GM19025 (cell line): ENCODE measurements around the gene SPATA2.
"Not testable (repeated sequence)": the region's sequence is repeated elsewhere in the genome, so short reads cannot be mapped to it uniquely, and the experiment has no call there.

Experiments used
- ATAC-seq: cut with Tn5 transposase; IDR thresholded peaks from one replicate; pipeline ENCODE4 v1.9.1; 2021; ENCODE audit warnings: mild to moderate bottlenecking, low read depth, moderate library complexity; ENCODE audit not compliant: unreplicated experiment

The SPATA2 gene

GRCh38 chr20:49861232-49861631 is 54.1 kb downstream of the SPATA2 start:
- ATAC-seq: not testable (repeated sequence)

GRCh38 chr20:49859807-49860206 is 55.5 kb downstream of the SPATA2 start:
- ATAC-seq: no peak

- no peak for ATAC-seq
Observed at GRCh38 chr20:49859011-49859410, 56.3 kb downstream of the SPATA2 start.

GRCh38 chr20:49858076-49858585 is 57.2 kb downstream of the SPATA2 start:
- no peak for ATAC-seq

DNA sequence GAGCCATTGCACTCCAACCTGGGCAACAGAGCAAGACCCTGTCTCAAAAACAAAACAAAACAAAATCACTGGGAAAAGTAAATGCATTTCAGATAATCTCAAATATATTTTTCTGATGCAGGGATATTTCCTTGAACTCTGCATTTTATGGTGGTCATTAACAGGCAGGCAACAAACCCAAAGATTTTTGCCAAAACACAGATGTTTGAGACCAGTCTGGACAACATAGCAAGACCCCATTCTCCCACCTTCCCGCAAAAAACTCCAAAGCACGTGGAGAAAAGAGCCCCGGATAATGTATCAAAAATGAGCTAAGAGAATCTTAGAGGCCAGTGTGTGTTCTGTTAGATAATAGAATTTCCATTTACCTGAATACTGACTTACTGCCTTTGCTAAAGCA is 58.4 kb downstream of the SPATA2 start:
- ATAC-seq: no peak

DNA sequence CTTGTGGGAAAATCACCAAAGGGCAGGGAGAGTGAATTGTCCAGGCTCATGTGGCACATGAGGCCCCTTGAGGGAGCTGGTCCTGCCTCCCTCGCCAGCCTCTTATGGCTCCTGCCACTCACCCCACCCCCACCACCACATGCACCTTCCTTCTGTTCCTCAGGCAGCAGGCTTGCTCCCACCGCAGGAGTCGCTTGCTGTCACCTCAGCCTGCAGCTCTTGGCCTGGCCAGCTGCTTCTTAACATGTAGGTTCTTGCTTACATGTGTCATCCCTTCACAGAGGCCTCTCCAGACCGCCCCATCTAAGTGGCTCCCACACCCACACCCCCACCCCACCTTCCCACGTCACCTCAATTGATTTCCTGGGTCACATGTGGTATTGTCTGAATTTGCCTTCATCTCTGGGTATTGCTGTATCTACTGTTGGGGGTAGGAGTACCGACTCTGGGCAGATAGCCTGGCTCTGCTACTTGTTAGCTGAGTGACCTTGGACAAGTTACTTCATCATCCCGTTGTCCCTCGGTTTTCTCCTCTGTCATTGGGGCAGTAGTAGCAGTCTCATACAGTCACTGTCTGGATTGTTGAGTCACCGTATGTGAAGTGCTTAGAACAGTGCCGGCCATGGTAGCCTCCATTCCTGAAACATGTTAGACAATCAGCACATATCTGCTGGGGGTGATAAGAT is 61.0 kb downstream of the SPATA2 start:
- ATAC-seq: no peak

DNA sequence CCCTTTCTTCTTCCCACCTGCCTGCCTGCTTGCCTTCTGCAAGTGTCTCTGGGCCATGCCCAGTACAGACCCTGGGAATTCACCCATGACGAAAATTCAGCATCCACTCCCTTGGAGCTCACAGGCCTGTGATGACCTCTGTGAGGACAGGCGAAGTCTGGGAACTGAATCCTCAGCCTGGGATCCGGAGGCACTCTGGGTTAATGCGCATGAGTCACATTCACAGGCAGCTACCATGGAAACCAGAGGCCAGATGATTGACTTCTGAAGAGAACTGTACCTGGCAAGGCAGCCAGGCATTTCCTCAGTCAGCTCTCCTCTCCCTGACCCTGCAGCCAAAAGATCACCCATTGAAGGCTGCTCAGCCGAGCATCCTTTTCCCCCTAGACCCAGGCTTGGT is 61.7 kb downstream of the SPATA2 start:
- no peak for ATAC-seq
